Colonic mucosa (tissue), 4 donors: ENCODE data around the gene PFKM. TPM values are rescaled to one million over a fixed set of nuclear protein-coding genes. Genes with fewer than 3 reads are reported as not detected.

Experiments
- DNase-seq: peaks from one replicate; pipeline ENCODE4 v3.0.0-alpha.2; 2020
- H3K27ac ChIP-seq: fragments of 200-600 bp; one replicate; pipeline ENCODE4 v1.8.0; 2021
- H3K27me3 ChIP-seq: fragments of 200-600 bp; one replicate; pipeline ENCODE4 v1.8.0; 2021
- H3K36me3 ChIP-seq: fragments of 200-600 bp; one replicate; pipeline ENCODE4 v1.8.0; 2021
- H3K4me1 ChIP-seq: fragments of 200-600 bp; one replicate; pipeline ENCODE4 v1.8.0; 2021; ENCODE audit warnings: mild to moderate bottlenecking
- H3K4me3 ChIP-seq: fragments of 200-600 bp; one replicate; pipeline ENCODE4 v1.8.0; 2021
- H3K9ac ChIP-seq, 2 donors: one replicate each; pipeline ENCODE4 v1.7.0; 2013; ENCODE audit warnings: control low read depth in 2 of 2, low read depth in 2 of 2, low read length in 2 of 2
- H3K9me3 ChIP-seq: fragments of 200-600 bp; one replicate; pipeline ENCODE4 v1.8.0; 2021
- intact Hi-C: fragments of 100-400 bp; cut with DNase I; formaldehyde crosslinking; loops from one replicate; pipeline ENCODE4 v1.14.1; 2022
- total RNA-seq, 2 donors: library from RNA; stranded (reverse); fragmentation: NEBNext Ultra II Directional in 1 of 2; extraction: Animal tissue kit (Norgen Biotek cat#: 25700) in 1 of 2; gene quantifications; one replicate each; pipeline ENCODE4 v1.2.1, GENCODE V29; 2021
- TF ChIP-seq, protein P1 (sequence below): fragments of 200-600 bp; IDR thresholded peaks from one replicate; pipeline ENCODE4 v1.8.0; 2022; ENCODE audit warnings: antibody characterized with exemption, mild to moderate bottlenecking
- donor health status: healthy.
- donor health status: DM: no; HTN: no; CAD: no.
- donor health status: DM: no; HTN: no; CAD: no.

The PFKM gene
- total RNA-seq, 2 donors from 2014 or later, result 39.2 to 64.6 TPM

DNA sequence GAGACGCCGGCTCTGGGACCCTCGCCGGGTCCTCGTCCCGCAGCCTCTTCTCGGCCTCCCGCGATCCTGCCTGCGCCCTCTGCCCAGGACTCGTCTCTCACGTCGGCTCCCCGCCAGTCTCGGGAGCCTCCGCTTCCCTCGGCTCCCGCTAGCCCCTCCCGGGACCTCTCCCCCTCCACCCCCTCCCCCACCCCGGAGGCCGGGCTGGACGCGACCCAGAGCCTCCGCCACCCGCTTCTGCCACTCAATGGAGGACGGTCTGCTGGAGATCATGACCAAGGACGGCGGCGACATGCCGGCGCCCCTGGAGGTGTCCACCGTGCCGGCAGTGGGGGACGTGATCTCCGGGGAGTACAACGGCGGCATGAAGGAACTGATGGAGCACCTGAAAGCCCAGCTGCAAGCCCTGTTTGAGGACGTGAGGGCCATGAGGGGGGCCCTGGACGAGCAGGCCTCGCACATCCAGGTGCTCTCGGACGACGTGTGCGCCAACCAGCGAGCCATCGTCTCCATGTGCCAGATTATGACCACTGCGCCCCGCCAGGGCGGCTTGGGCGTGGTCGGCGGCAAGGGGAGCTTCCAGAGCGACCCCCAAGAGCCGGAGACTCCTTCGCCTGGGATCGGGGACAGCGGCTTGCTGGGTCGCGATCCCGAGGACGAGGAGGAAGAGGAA, 64.8 kb downstream of the PFKM start:
- no peak for DNase-seq
- no peaks in the 10 kb centered on the region for H3K4me1 ChIP-seq
- H3K4me3 ChIP-seq, result peak overlapping the region; percentile 44
- peak overlapping the region in 1 of 2 donors; percentile 60 for H3K9ac ChIP-seq
- H3K9me3 ChIP-seq, result no peaks in the 10 kb centered on the region
- H3K36me3 ChIP-seq, result no peaks in the 10 kb centered on the region
- H3K27me3 ChIP-seq, result peaks cover 22% of the 10 kb centered on the region
- intact Hi-C loops, result no loop called here
- TF ChIP-seq, protein P1, sequence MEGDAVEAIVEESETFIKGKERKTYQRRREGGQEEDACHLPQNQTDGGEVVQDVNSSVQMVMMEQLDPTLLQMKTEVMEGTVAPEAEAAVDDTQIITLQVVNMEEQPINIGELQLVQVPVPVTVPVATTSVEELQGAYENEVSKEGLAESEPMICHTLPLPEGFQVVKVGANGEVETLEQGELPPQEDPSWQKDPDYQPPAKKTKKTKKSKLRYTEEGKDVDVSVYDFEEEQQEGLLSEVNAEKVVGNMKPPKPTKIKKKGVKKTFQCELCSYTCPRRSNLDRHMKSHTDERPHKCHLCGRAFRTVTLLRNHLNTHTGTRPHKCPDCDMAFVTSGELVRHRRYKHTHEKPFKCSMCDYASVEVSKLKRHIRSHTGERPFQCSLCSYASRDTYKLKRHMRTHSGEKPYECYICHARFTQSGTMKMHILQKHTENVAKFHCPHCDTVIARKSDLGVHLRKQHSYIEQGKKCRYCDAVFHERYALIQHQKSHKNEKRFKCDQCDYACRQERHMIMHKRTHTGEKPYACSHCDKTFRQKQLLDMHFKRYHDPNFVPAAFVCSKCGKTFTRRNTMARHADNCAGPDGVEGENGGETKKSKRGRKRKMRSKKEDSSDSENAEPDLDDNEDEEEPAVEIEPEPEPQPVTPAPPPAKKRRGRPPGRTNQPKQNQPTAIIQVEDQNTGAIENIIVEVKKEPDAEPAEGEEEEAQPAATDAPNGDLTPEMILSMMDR, result no peak
- no peak overlapping the region for H3K27ac ChIP-seq

DNA sequence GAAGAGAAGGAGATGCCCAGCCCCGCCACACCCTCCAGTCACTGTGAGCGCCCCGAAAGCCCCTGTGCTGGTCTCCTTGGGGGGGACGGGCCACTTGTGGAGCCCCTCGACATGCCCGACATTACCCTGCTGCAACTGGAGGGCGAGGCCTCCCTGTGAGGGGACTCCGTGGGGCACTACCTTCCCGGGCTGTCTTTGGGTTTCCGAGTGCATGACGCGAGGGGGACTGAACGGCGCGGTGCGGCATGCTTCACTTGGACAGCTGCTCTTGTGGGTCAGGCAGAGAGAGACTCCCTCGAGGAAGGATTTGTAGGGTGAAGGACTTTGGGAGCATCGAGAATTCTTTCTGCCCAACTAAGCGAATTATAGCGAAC, 65.4 kb downstream of the PFKM start:
- Histone ChIP-seq H3K27me3 (peaks cover 22% of the 10 kb centered on the region), H3K4me1 (no peaks in the 10 kb centered on the region), H3K9ac (peak overlapping the region in 1 of 2 donors; percentile 31), H3K9me3 (no peaks in the 10 kb centered on the region), H3K27ac (no peak overlapping the region), H3K4me3 (peak overlapping the region; percentile 44), H3K36me3 (no peaks in the 10 kb centered on the region)
- TF ChIP-seq, protein P1, result no peak
- intact Hi-C loops, result no loop called here
- no peak for DNase-seq

DNA sequence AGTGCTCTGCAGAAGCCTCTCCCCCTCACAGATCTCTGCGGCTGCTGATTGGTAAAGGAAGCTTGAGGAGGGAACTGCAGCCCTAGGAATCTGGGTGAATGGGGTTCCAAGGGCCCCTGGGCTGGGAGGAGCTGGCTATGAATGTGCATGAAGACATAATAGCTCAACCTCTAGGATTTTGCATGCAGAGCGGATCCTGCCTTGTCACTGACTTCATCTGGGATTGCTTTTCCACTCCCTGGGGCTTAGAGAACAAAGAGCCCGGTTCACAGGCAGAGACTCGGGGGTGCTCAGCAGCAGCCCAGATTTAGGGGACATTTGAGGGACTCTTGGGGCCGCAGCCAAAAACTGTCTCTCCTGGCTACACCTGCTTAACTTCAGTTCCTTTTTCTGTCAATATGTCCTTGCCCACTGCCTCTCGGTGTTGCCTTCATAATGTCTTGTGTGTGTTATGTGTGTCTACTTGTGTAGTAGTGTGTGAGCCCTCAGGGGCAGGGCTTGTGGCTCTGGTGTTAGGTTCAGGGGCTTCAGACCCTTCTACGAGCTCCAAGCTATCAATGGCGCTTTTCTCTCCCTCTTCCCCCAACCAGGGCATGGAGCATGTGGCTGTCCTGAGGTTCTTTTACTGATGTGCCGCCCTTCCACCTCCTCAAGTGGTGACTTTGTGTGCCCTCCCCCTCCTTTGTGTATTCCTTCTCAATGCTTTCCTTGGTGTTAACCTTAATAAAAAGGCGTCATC, 66.2 kb downstream of the PFKM start:
- no peak for DNase-seq
- Histone ChIP-seq H3K27me3 (peaks cover 22% of the 10 kb centered on the region), H3K36me3 (no peaks in the 10 kb centered on the region), H3K4me1 (no peaks in the 10 kb centered on the region), H3K4me3 (no peak overlapping the region), H3K27ac (no peak overlapping the region), H3K9me3 (no peaks in the 10 kb centered on the region), H3K9ac (no peak overlapping the region)
- intact Hi-C loops, result no loop called here
- TF ChIP-seq, protein P1, result no peak

DNA sequence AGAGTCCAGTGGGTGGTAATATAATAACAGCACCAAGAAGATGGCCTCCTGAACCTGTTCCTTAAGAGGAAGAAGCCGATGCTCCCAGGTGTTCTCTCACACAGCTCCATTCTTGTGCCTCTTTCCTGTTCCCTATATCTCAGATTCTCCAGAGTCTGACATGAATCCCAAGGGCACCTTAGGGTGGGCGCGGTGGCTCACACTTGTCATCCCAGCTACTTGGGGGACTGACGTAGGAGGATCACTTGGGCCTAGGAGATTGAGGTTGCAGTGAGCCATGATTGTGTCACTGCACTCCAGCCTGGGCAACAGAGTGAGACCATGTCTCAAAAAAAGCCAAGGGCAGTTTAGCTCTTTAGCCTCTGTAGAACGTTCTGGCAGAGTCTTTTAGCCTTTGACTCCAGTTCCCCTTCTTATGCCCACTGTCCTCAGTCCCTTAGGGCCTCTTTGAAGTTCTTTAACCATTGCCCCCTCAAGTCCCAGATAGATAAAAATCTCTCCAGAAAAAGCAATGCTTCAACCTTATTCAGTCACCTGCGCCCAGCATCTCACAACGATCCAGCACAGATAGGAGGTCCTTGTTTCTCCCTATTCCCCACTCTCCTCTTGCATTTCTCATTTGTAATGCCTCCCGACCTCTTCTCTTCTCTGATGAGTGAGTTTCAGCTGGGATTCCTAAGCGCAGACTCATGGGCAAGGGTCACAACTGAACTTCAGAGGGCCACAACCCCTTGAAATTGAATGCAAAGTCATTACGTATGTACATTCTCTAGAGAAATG, 68.9 kb downstream of the PFKM start:
- H3K4me3 ChIP-seq, result no peak overlapping the region
- no peaks in the 10 kb centered on the region for H3K36me3 ChIP-seq
- intact Hi-C loops, result no loop called here
- H3K27ac ChIP-seq, result no peak overlapping the region
- peaks cover 17% of the 10 kb centered on the region for H3K27me3 ChIP-seq
- H3K9me3 ChIP-seq, result no peaks in the 10 kb centered on the region
- TF ChIP-seq, protein P1, result no peak
- H3K9ac ChIP-seq, result no peak overlapping the region
- no peaks in the 10 kb centered on the region for H3K4me1 ChIP-seq
- DNase-seq, result no peak

DNA sequence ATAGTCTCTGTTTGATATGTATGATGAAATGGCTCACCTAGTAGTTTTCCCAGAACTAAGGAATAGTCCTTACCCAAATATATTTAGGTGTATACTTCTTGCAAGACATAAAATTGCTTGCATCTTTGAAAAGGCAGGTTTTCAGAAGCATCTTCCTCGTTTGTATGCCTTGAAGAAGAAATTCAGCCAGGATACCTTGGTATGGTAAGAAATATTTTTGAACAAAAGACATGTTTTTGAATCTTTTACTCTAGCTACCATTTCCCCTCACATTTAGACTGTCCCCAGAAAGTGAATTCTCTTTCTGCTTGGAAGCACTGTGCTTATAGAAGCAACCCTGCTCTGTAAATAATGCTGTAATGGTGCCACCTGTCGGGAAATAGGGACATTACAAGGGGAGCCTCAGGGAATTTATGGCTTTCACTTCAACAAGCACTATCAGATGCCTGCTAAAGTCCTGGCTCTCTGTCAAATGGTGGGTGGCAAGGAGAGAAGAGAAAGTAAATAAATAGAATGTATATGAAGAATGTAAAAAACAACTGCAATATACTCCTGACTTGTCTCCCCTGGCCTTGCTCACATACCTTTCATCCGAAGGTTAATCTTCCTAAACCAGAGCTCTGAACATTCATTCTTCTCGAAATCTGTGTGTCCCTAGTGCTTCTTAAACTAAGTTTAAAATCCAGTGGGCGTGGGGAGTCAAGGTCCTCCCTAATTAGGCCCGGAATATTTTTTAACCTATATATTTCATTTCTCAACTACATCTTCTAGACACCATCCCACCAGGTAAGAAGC, 70.4 kb downstream of the PFKM start:
- H3K36me3 ChIP-seq, result no peaks in the 10 kb centered on the region
- no peak overlapping the region for H3K4me3 ChIP-seq
- H3K27ac ChIP-seq, result no peak overlapping the region
- TF ChIP-seq, protein P1, result peak; percentile 94
- H3K27me3 ChIP-seq, result peaks cover 6% of the 10 kb centered on the region
- peak; percentile 83 for DNase-seq
- no peak overlapping the region for H3K9ac ChIP-seq
- H3K9me3 ChIP-seq, result no peaks in the 10 kb centered on the region
- H3K4me1 ChIP-seq, result no peaks in the 10 kb centered on the region
- intact Hi-C loops, result no loop called here
